ENCODE results near the gene KCNK17.
A peak's percentile ranks its signal among the peaks of the same experiment; 100 is the strongest.

The KCNK17 gene

DNA sequence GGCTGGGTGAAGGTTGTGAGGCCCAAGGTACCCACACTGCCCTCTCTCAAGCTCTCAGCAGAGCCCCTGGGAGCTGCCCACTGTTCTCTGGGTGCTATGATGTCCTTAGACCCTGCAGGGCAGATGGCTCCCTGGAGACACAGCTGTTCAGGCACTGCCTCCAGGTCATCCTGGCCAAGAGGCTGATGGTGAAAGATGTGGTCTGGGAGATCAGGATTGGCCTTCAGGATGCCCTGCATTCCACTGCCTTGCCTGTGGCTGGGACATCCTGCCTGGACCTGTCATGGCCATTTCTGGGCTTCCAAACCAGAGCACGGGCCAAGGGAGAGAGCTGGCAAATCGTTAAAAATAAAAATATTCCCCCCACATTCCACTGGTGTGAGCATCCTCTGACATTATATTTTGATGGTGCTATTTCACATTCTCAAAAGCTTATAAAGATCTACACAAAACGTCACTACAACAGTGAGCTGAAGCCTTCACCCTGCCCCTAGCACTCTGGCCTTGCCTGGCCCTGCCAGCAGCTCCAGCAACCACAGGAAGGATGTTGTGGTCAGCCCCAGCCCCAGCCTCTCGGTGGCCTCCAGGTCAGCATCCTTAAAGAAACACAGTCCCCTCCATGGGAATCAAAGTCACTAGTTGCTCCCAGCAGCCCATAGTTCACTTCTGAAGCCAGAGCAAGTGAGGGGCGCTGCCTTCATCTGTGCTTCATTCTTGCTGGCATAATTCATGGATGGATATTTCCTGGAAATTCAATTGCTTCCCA, 21.7 kb upstream of the KCNK17 start:
- no peak for DNase-seq (ENCODE audit: low read depth)

DNA sequence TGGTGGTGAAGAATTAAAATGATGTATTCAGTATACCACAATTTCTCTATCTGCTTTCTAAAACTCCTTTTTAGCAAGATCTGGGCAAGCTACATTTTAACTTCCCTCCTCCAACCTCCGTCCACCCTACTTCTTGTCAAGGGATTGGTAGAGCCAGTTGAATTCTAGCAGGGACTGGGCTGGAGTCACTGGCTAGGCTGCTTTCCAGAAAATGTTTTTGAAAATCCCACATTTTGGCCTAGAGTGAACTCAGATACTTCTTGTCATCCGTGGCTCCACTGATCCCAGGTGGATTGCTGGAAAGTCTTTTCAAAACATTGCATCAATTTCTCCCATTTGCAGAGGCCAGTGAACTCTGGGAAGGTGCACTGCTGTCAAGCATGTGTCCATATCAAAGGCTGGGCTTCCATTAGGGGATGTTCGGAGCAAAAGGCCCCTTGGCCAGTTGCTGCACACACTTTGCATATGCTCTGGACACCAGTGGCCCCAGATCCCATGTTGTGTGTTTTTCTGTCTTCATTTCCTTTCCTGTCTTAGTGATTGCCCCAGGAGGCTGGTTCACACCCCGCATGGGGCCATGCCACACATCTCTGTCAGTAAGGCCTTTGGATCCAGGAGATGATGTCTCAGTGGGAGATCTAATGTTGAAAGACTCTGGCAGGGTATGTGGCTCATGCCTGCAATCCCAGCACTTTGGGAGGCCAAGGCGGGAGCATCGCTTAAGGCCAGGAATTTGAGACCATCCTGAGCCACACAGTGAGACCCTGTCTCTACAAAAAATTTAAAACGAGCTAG, 19.6 kb upstream of the KCNK17 start:
- DNase-seq (ENCODE audit: low read depth) = no peak

DNA sequence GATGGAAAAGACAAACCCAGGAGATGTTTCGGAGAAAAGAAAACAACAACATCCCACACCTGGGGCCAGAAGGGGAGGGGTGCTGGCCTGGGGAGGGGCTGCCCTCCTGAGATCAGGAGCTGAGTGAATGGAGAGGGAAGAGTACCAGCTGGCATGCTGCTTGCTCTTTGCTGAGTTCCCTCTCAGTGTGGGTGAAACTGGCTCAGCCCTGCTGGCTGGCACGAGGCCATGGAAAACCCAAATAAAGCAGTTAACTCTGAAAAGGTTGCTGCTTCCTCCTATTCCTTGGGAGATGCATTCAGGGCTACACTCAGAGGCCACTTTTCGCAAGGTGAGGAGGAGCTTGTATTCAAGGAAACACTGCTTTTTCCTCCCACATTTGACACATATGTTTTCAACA, 16.3 kb upstream of the KCNK17 start:
- no peak for DNase-seq (ENCODE audit: low read depth)

DNA sequence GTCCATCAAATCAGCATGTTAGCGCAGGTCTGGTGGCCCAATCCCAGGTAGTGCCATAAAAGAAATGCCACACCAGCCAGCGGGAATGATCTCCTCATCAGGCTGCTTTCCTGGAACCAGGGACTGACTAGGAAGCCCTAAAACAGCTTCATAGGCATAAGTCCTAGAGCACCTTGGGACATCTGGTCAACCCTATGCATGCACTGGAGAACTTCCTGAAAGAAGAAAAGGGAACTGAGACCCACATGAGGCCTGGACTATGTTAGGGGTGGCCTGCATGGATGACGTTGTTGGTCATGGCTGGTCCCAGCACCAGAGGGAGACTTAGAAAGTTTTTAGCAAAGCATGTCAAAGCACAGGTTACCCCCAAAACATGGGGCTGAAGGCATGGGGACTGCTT, 15.8 kb upstream of the KCNK17 start:
- no peak for DNase-seq (ENCODE audit: low read depth)

DNA sequence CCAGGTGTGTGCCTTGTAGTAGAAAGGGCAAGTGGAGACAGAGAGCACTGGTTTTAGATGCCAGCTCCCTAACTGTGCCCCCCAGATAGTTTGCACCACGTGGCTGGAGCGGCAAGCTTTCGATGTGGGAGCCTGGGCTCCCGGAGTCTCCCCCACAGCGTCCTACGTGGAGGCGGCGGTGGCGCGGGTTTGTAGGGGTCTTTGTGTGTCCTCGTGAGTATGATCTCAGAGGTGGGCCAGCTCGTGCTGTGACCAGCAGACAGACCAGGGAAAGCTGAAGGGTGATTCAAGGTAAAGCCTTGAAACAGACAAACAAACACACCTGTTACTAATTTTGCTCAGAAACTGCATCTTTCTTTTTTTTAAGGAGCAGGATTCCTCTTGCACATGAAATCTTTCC, 13.8 kb upstream of the KCNK17 start:
- no peak for DNase-seq (ENCODE audit: low read depth)

DNA sequence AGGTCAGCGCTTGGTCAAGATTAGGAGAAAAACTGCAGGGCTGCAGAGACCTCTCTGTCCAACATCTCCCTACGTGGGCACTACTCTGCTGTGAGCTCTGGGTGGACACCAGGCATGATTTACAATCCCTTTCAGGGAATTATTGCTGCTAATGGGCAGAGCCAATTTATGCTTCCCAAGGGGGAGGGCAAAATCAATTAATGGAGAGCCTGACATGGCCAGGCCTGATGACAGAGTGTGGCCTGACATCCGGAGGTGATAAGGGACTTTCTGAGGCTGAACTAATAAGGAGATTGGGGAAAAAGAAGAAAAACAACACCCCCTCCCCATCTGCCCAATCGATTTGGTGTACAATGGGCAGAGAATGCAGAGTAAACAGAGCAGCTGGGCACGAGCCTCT, 13.3 kb upstream of the KCNK17 start:
- no peak for DNase-seq (ENCODE audit: low read depth)

DNA sequence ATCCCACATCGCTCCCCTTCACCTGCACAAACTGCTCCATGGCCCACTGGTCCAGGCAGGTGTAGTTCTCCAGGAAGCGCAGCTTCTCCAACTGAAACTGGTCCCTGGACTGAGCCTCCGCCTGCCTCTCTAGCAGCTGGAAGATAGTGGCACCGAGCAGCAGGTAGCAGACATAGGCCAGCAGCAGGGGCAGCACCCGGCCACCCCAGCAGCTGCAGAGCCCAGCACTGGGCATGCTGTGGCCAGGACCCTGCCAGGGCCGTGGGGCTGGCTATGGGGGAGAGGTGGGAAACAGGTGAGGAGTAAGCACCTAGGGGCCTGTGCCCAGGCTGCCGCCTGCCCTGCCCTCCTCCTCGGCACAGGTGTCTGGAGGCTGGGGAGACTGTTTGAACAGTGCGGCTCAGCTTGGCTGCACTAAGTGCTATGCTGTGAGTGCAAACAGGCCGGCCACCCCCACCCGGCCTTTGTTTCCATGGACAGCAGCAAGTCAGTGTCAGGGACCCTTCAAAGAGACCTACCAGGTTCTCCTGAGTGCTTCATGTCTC, 8.2 kb upstream of the KCNK17 start, which contains the start of gene KCNK16:
KCNK16 (minus strand) TSS at position 397 of the 545 bp plus-strand sequence; CDS start at position 235, 162 bp downstream.
- no peak for DNase-seq (ENCODE audit: low read depth)

DNA sequence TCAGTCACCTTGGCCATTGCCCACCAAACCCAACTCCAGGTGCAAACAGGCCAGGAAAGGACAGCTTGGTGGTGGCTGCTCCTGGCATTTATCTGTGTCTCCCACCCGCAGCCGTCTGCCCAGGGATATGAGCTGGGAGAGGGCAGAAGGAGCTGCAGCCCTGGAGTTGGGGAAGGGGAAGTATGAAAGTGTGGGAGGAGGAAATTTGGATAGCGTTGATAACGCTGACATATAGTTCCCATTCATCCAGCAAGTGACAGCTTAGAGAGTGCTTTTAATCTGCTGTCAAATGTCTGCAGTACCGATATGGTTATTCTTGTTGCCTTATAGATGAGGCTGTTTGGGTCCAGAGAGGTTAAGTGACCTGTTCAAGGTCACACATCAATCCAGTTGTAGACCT, 7.5 kb upstream of the KCNK17 start:
- no peak for DNase-seq (ENCODE audit: low read depth)

DNA sequence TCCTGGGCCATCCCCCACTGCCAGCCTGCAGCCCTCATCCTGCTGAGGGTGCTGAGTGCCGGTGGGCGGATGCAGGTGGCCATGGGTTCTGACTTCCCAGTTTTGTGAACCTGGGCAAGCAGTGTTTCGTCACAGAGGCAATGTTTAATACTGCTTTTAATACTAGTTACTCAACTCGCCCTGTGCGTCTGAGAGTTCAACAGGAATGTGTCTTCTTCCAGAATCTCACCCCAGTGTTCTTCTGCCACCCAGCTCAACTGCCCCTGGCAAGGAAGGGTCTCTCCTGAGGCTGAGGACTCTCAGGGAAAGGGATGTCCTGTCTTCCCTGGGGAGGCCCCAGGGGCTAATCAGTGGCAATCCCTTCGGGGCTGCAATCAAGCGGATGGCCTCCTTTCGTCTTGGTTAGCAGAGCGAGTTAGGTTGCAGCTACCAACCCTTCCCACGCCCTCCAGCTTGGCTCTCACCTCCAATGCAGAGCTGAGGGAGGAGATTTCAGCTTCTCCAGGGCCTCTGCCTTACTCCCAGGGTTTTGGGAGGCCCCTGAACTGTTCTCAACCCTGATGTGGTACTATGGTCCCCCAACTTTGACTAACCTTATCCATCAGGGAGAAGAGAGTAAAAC, 6.3 kb upstream of the KCNK17 start:
- no peak for DNase-seq (ENCODE audit: low read depth)

DNA sequence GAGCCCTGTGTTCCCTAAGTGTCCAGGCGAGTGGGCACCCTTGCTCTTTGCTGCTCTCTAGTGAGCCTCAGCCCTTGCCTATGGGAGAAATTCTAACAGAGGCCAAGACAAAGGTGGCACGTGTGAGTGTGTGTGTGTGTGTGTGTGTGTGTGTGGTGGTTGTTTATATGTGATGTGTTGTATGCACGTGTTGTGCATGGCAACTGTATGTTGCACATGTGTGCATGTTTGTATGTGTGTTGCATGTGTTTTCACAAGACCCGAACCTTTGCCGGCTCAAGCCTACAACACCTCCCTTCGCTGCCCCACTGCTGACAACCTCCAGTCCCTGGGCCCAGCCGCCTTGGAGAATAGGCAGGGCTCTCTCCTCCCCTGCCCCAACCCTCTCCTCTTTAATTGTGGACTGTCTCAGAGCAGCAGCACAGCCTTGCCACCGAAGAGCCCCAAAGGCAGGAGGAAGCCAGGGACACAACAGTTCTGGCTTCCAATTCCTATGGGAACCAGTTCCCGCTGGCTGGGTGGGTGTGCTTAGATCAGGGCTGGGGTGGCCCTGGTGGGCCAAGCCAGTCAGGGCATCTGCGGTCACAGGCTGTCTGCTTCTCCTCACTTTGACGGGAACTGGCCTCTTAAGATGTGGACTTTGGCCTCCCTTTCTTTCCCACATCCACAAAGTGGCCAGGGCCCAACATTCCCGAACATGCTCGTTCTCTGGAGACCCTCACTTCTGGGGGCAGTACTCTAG, 5.6 kb upstream of the KCNK17 start:
- DNase-seq (ENCODE audit: low read depth) = no peak

DNA sequence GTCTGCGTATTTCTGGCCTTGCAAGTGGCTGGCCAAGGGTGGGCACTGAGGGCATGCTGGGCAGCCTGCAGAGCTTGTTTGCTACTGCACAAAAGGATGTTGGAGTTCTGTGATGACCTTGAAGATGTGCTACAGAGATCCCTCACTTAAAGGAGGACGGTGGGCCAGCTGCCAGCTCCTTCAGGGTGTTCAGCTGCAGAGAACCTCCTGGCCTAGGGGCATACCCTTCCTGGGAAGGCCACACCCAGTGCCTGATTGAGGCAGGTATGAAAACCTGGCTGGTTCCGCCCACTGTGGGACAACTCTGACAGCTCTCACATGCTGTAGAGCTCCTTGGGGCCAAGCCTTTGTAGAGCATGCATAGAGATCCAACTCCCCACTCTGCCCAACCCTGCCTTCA, 3.0 kb upstream of the KCNK17 start:
- no peak for DNase-seq (ENCODE audit: low read depth)

DNA sequence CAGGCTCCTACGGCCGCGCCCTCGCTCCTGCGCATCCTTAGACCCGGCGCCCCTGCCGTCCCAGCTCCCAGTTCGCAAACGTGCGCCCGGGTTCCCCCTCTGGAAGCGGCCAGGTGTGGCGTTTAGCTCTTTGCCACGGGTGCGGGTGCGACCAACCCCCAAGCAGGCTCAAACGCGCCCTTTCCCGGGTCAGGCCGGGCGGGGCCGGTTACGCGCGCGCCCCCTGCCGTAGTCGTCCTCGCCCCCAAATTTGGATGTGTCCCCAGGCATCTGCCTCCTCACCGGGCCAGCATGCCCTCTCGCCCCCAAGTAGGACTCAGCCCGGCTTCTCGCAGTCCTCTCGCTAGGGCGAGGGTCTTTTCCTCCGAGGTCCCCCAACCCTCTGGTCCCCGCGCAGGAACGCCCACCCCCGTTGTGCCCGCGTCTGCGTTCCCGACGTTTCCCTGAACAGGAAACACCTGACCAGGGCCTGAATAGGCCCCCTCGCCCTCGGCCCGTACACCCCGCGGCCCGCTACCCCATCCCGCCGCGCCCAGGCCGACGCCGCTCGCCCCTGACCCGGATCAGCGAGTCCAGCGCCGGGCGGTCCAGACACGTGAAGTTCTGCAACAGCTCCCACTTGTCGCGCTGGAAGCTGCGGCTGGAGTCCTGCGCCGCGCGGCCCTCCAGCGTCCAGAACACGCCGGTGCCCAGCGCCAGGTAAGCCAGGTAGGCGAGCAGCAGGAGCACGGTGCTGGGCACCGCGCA, 520 bp downstream of the KCNK17 start:
- DNase-seq (ENCODE audit: low read depth) = no peak

DNA sequence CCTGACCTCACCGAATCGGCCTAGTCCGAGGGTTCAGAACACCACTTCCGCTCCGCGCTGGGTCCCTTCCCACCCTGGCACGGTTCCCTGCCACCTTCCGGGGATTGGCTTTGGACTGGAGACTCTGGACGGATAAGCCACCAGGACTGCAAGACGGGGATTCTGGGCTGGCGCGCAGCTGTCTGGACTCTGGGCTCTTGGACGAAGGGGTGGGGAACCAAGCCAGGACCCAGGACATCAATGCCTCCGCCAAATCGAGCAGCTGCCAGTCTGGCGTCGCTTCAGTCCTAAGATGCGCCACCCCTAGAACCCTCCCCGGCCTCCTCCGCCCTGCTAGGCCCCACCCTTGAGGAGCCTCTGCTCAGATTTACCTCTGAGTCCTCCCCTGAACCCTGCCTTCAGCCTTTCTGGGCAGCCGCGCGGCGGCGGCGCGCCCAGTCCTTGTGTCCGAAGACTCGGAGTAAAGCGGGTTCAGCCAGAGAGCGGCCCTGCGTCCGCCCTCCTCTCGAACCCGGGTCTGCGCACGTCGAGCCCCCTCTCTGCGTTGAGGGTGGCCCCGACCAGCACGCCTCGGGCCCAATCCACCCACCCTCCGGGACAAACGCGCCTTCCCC, 1.2 kb downstream of the KCNK17 start:
- no peak for DNase-seq (ENCODE audit: low read depth)

DNA sequence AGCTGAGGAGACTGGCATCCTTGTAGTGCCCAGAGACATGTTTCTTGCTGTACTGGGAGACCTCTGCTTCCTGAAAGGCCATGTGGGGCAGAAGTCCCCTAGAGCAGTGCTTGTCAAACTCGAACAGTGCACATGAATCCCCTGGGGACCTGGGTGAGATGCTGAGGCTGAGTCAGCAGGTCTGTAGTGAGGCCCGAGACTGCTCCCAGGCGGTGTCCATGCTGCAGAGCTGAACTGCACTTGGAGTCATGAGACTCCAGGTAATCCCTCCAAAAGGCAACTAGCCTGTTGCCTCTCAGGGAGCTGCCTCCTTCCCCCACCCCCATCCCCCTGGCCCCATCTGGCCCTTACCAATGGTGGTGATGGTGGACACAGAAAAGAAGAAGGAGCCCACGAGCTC, 3.7 kb downstream of the KCNK17 start:
- no peak for DNase-seq (ENCODE audit: low read depth)

DNA sequence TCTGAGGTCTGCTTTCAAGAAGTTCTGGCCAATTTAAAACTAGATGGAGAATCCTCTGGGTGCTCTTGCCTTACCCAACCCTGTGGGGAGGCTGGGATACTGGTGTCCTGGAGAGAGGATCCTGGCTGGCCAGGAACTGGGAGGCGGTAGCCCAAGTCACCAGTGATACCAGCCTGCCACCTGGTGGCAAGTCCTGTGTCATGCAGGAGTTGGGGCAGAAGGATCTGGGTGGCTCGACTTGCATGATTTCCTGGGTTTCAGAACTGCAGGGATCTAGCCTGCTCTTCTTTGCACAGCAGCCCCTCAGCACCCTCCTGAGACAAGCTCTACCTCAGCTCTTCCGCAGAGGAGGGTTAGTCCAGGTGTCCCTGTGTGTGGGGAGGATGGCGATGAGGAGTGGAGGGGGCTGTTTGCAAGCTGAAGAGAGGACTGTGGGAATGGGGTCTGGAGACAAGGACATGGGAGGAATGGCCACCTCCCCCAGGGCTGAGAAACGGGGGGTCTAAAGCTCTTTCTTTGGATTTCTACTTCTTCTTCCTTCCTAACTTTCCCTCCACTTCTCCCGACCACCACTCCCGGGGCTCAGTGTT, 4.2 kb downstream of the KCNK17 start:
- peak; percentile 19 for DNase-seq (ENCODE audit: low read depth)

DNA sequence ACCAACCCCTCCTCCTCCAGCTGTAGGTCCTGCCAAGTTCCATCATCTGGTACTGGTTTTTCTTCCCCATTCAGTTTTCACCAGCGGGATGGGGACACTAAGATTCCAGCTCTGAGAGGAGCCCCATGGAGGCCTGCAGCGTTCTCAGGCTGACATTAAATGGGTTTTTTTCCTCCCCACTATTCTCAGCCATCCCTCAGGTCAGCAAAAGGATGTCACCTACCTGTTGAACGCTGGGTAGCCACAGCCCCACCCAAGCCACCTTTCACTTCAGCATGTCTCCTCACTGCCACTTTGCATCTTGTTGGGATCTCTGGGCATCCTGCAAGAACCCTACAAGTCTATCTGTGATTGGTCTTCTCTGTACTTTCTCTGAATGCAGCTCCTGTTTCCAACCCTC, 6.8 kb downstream of the KCNK17 start:
- no peak for DNase-seq (ENCODE audit: low read depth)

DNA sequence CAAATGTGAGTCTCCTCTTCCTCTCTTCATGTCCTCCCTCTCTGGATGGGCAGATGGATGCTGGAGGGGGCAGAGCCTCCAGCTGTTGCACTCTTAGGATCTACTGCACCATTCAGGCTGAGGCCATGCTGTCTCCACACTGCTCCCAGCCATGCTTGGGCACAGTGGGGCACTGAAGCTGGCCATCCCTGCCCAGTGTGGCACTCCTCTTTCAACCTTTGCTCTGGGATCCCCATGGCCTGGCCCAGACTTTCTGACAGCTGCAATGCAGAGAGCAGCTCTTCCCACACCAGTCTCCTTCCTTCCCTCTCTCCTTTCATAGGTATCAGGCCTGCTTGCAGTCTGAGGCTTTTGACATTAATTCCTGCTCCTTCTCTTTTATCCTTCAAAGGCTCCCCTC, 9.3 kb downstream of the KCNK17 start:
- DNase-seq (ENCODE audit: low read depth) = no peak

DNA sequence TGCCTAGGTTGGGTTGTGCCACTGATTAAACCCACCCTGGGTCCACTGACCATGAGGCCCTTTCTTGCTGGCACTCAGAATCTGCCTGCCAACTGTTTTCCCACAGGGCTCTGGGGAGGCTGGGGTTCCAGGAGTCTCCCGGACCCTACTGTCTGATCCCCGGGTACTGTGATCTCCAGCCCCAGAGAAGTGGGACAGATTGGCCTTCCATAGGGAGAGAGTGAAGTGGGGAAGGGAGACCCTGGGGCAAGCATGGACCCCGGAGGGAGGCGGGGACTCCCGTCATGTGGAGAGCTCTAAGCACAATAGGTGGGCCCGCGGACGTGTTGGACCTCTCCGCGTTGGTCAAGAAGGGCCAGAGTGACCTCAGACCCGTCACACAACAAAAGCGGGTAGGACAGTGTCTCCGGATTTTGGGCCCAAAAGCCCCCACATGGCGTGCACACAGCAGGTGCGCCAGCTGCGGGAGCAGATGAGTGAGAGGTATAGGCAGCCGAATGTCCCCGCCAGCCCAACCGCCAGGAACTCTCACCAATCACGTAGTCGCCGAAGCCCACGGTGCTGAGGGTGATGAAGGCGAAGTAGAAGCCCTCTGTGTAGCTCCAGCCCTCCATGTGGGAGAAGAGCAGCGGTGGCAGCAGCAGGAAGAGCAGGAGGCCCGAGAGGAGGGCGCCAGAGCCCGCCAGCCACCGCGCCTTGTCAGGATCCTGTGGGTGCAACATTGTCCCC, 10.6 kb downstream of the KCNK17 start:
- DNase-seq (ENCODE audit: low read depth) = no peak

DNA sequence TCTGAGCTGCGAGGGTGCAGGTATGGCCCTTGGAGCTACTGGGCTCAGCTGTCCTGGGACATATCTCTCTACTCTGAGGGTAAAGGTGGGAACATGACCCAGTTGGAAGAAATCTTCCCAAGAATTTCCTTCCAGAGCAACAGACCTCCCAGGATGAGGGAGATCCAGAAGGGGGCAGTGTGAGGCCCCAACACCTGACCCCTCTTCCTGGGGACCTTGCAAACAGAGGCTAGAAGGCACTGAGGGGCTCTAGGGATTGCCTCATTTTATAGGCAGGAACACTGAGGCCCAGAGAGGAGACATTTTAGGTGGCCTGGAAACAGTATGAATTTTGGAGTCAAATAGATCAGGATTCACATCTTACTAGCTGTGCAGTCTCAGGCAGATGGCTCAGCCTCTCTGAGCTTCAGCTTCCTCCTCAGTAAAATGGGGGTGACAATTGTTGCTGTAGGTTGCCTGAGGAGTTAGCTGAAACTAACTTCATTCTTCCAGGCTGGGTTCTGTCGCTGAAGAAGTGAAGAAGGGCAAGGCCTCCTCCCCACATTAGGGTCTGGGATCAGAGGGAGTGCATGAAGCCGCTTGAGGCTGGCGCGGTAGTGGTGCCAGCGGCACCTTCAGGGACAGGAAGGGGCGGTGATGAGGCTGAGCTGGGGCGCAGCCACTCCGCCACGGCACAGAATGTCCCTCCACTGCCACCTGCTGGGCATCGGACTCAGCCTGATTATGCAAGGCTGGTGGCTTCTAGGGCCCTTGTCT, 11.4 kb downstream of the KCNK17 start:
- peak; percentile 5 for DNase-seq (ENCODE audit: low read depth)
